Measurements from ENCODE around the gene GPX3. TPM values are rescaled to one million over a fixed set of nuclear protein-coding genes. Genes with fewer than 3 reads are reported as not detected.

GPX3 gene
- total RNA-seq, 4 donors from 2014 or later = 5.7 to 1,241 (median 263) TPM

DNA sequence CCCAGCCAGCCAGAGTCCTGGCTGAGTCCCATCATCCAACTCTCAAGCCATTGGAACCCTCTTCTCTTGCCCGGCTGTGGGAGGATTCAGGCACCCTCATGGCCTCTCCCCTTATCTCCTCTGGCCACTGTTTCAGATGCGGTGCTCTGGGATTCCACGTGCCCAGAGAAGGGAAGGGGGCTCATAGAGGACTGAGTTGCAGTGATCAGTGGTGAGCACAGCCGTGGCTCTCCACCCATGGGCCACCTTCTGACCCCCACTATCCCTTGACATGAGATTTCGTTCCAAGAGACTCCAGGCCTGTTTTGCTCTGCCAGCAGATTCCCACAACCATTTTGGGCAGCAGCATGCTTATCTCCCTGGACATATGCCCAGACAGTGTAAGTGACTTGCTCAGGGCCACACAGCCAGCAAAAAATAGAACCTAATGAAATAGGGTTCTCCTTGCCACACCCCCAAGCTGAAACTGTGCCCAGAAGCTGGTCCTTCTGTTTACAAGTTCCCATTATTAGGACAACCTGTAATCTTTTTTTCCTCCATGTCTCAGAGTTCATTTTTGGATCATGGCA, 2.7 kb downstream of the GPX3 start:
- no peaks in the 10 kb centered on the region for H3K27me3 ChIP-seq
- peak overlapping the region; percentile 81 to 91 for H3K27ac ChIP-seq
- DNase-seq = peak; percentile 64 to 77
- peak overlapping the region in 1 of 2 donors; percentile 80 for H3K4me3 ChIP-seq
- H3K36me3 ChIP-seq = no peaks in the 10 kb centered on the region
- TF ChIP-seq POLR2A (IDR thresholded peaks at IDR 0.05) = no peak
- TF ChIP-seq, protein P1, sequence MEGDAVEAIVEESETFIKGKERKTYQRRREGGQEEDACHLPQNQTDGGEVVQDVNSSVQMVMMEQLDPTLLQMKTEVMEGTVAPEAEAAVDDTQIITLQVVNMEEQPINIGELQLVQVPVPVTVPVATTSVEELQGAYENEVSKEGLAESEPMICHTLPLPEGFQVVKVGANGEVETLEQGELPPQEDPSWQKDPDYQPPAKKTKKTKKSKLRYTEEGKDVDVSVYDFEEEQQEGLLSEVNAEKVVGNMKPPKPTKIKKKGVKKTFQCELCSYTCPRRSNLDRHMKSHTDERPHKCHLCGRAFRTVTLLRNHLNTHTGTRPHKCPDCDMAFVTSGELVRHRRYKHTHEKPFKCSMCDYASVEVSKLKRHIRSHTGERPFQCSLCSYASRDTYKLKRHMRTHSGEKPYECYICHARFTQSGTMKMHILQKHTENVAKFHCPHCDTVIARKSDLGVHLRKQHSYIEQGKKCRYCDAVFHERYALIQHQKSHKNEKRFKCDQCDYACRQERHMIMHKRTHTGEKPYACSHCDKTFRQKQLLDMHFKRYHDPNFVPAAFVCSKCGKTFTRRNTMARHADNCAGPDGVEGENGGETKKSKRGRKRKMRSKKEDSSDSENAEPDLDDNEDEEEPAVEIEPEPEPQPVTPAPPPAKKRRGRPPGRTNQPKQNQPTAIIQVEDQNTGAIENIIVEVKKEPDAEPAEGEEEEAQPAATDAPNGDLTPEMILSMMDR (IDR thresholded peaks at IDR 0.05) = no peak
- H3K9me3 ChIP-seq = no peaks in the 10 kb centered on the region
- intact Hi-C loops (cut with DNase I; ENCODE audit: low total_unique reads) = no loop called here
- H3K4me1 ChIP-seq = no peaks in the 10 kb centered on the region

GRCh38 chr5:151023651-151024050, 3.3 kb downstream of the GPX3 start:
- intact Hi-C loops (cut with DNase I; ENCODE audit: low total_unique reads) = no loop called here
- Histone ChIP-seq H3K27ac (peak overlapping the region; percentile 81 to 91), H3K9me3 (no peaks in the 10 kb centered on the region), H3K27me3 (no peaks in the 10 kb centered on the region), H3K4me1 (no peaks in the 10 kb centered on the region), H3K36me3 (no peaks in the 10 kb centered on the region), H3K4me3 (no peak overlapping the region)
- DNase-seq = peak in 1 of 2 donors; percentile 69
- TF ChIP-seq POLR2A (IDR thresholded peaks at IDR 0.05) = no peak
- TF ChIP-seq, protein P1 (IDR thresholded peaks at IDR 0.05) = no peak

- H3K27me3 ChIP-seq = no peaks in the 10 kb centered on the region
- peak overlapping the region; percentile 81 to 91 for H3K27ac ChIP-seq
- no peaks in the 10 kb centered on the region for H3K4me1 ChIP-seq
- no peak overlapping the region for H3K4me3 ChIP-seq
- intact Hi-C loops (cut with DNase I; ENCODE audit: low total_unique reads) = no loop called here
- TF ChIP-seq POLR2A (IDR thresholded peaks at IDR 0.05) = no peak
- TF ChIP-seq, protein P1 (IDR thresholded peaks at IDR 0.05) = no peak
- no peaks in the 10 kb centered on the region for H3K9me3 ChIP-seq
- H3K36me3 ChIP-seq = no peaks in the 10 kb centered on the region
- no peak for DNase-seq
Observed at GRCh38 chr5:151024440-151025249, 4.3 kb downstream of the GPX3 start.

- TF ChIP-seq POLR2A (IDR thresholded peaks at IDR 0.05) = no peak
- TF ChIP-seq, protein P1 (IDR thresholded peaks at IDR 0.05) = no peak
- Histone ChIP-seq H3K4me1 (no peaks in the 10 kb centered on the region), H3K27ac (peak overlapping the region; percentile 33 to 91), H3K27me3 (no peaks in the 10 kb centered on the region), H3K9me3 (no peaks in the 10 kb centered on the region), H3K36me3 (no peaks in the 10 kb centered on the region), H3K4me3 (no peak overlapping the region)
- DNase-seq = no peak
- intact Hi-C loops (cut with DNase I; ENCODE audit: low total_unique reads) = no loop called here
Observed at GRCh38 chr5:151025250-151025606, 4.8 kb downstream of the GPX3 start.

DNA sequence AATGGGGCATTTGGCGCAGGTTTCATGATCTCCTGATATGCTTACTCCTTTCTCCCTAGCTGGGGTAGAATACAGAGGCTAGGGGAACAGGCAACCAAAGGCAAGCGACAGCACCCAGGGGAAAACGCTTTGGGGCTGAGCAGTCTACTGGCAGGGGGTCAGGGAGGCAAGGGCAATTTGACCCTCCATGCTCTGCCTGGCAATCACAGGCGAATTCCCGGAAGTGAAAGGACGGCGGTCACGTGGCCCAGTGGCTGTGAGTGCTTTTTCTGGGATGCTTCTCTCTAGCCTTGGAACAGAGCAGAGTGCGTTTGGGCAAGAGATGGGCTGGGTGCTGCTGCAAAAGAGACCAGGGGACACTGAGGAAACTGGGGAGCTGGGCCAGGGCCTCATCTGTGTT, 5.7 kb downstream of the GPX3 start:
- intact Hi-C loops (cut with DNase I; ENCODE audit: low total_unique reads) = no loop called here
- TF ChIP-seq, protein P1 (IDR thresholded peaks at IDR 0.05) = no peak
- no peak for TF ChIP-seq POLR2A (IDR thresholded peaks at IDR 0.05)
- Histone ChIP-seq H3K27ac (peak overlapping the region; percentile 26 to 91), H3K27me3 (no peaks in the 10 kb centered on the region), H3K4me3 (no peak overlapping the region), H3K9me3 (no peaks in the 10 kb centered on the region), H3K36me3 (no peaks in the 10 kb centered on the region), H3K4me1 (no peaks in the 10 kb centered on the region)
- DNase-seq = no peak
